Activated gamma-delta T cell treated with Interleukin-2 at 50 U/mL for 16 hours (primary cell): ENCODE data around the gene SCRN2.
A peak's percentile ranks its signal among the peaks of the same experiment; 100 is the strongest.

Experiments used
- DNase-seq: peaks from one replicate; pipeline ENCODE4 v3.0.0-alpha.2; 2020

SCRN2 gene

GRCh38 chr17:47840742-47841487 is at the start of gene SCRN2:
Gene SCRN2 (minus strand): TSS chr17:47841273. CDS start chr17:47840843, 430 bp downstream.
- DNase-seq = peak; percentile 85

GRCh38 chr17:47889734-47890529 is 48.9 kb upstream of the SCRN2 start:
- peak; percentile 95 for DNase-seq

- DNase-seq = no peak
Observed at GRCh38 chr17:47888293-47888692, 47.2 kb upstream of the SCRN2 start.

- peak; percentile 20 for DNase-seq
Observed at GRCh38 chr17:47884905-47885730, 44.0 kb upstream of the SCRN2 start.

GRCh38 chr17:47884427-47884740 is 43.3 kb upstream of the SCRN2 start:
- DNase-seq = no peak

GRCh38 chr17:47883589-47884426 is 42.7 kb upstream of the SCRN2 start:
- DNase-seq = no peak

- DNase-seq = no peak
Observed at GRCh38 chr17:47882695-47883588, 41.9 kb upstream of the SCRN2 start.

GRCh38 chr17:47882247-47882646 is 41.2 kb upstream of the SCRN2 start:
- no peak for DNase-seq

- DNase-seq = no peak
Observed at GRCh38 chr17:47879776-47880454, 38.8 kb upstream of the SCRN2 start.

GRCh38 chr17:47879028-47879585 is 38.0 kb upstream of the SCRN2 start:
- no peak for DNase-seq

- DNase-seq = no peak
Observed at GRCh38 chr17:47878203-47879027, 37.3 kb upstream of the SCRN2 start.

- DNase-seq = no peak
Observed at GRCh38 chr17:47877368-47878034, 36.4 kb upstream of the SCRN2 start.

GRCh38 chr17:47875011-47875985 is 34.2 kb upstream of the SCRN2 start:
- DNase-seq = no peak

GRCh38 chr17:47873200-47874090 is 32.4 kb upstream of the SCRN2 start:
- DNase-seq = no peak

- DNase-seq = no peak
Observed at GRCh38 chr17:47872651-47873161, 31.6 kb upstream of the SCRN2 start.

GRCh38 chr17:47872019-47872650 is 31.1 kb upstream of the SCRN2 start:
- DNase-seq = no peak
